Measurements from ENCODE around the gene BICDL2.
A peak's percentile ranks its signal among the peaks of the same experiment; 100 is the strongest.

GRCh38 chr16:3017794-3018506 lies 18.8 kb downstream of the BICDL2 start, which contains the start of gene CLDN6:
- TF ChIP-seq CTCF (IDR thresholded peaks at IDR 0.05) = peak in 1 of 4 experiments; percentile 13
- TF ChIP-seq POLR2A (IDR thresholded peaks at IDR 0.05) = no peak

Measured in gastroesophageal sphincter (tissue), 3 donors.